ENCODE results near the gene CIPC. TPM values are rescaled to one million over a fixed set of nuclear protein-coding genes. Genes with fewer than 3 reads are reported as not detected.

The CIPC gene
- total RNA-seq, 4 donors from 2014 or later, result 37.1 to 63.0 (median 46.5) TPM

- H3K4me3 ChIP-seq, result no peak overlapping the region
- no peaks in the 10 kb centered on the region for H3K9me3 ChIP-seq
- intact Hi-C loops (cut with DNase I), result loop anchor here (5.0 kb wide), 1 partner anchor 165 kb away; no protein-coding TSS in a partner anchor
- 66% methylated on average over 2 of the region's 2 CpGs for WGBS
- TF ChIP-seq, protein P1, sequence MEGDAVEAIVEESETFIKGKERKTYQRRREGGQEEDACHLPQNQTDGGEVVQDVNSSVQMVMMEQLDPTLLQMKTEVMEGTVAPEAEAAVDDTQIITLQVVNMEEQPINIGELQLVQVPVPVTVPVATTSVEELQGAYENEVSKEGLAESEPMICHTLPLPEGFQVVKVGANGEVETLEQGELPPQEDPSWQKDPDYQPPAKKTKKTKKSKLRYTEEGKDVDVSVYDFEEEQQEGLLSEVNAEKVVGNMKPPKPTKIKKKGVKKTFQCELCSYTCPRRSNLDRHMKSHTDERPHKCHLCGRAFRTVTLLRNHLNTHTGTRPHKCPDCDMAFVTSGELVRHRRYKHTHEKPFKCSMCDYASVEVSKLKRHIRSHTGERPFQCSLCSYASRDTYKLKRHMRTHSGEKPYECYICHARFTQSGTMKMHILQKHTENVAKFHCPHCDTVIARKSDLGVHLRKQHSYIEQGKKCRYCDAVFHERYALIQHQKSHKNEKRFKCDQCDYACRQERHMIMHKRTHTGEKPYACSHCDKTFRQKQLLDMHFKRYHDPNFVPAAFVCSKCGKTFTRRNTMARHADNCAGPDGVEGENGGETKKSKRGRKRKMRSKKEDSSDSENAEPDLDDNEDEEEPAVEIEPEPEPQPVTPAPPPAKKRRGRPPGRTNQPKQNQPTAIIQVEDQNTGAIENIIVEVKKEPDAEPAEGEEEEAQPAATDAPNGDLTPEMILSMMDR (IDR thresholded peaks at IDR 0.05), result peak in 2 of 3 experiments; percentile 23 to 32
- TF ChIP-seq POLR2A (IDR thresholded peaks at IDR 0.05; ENCODE audit: low read depth), result no peak
- H3K27me3 ChIP-seq, result peaks cover 0 to 38% (median 1%) of the 10 kb centered on the region in 4 donors
- H3K27ac ChIP-seq (replicated peaks in 1 of 4), result no peak overlapping the region
- no peaks in the 10 kb centered on the region for H3K36me3 ChIP-seq
- H3K4me1 ChIP-seq, result no peaks in the 10 kb centered on the region
- no peak for DNase-seq (ENCODE audit: extremely low spot score)
Observed at GRCh38 chr14:77151918-77152588, 54.0 kb downstream of the CIPC start.

DNA sequence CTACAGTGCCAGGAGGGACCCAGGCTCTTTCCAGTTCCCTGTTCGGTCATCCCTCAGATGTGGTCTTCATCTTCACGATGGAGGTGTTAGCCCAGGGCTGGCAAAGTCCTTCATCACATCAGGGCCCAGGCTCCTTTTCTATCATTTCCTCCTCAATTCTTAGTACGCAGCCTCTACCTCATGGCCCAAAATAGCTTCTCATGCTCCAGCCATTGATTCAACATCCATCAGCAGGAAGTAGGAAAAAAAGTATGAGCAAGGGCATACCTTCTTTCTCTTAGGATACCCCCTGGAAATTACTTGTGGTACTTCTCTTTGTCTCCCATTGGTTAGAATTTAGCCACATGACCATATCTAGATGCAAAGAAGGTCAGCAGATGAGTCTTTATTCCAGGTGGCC is 55.7 kb downstream of the CIPC start:
- H3K27ac ChIP-seq (replicated peaks in 1 of 4), result no peak overlapping the region
- intact Hi-C loops (cut with DNase I), result loop anchor here (5.0 kb wide), 1 partner anchor 163 kb away; no protein-coding TSS in a partner anchor
- H3K27me3 ChIP-seq, result peaks cover 0 to 40% (median 0%) of the 10 kb centered on the region in 4 donors
- TF ChIP-seq POLR2AphosphoS5 (IDR thresholded peaks at IDR 0.05), result no peak
- no peak for TF ChIP-seq POLR2A (IDR thresholded peaks at IDR 0.05; ENCODE audit: low read depth)
- TF ChIP-seq, protein P1 (IDR thresholded peaks at IDR 0.05), result no peak
- TF ChIP-seq EP300 (IDR thresholded peaks at IDR 0.05), result no peak
- no peak for DNase-seq (ENCODE audit: extremely low spot score)
- H3K4me3 ChIP-seq, result no peak overlapping the region
- H3K9me3 ChIP-seq, result no peaks in the 10 kb centered on the region
- H3K36me3 ChIP-seq, result no peaks in the 10 kb centered on the region
- 96% methylated on average over 3 of the region's 3 CpGs for WGBS
- peaks cover 3 to 13% (median 11%) of the 10 kb centered on the region in 4 donors for H3K4me1 ChIP-seq

GRCh38 chr14:77154421-77154820 is 56.4 kb downstream of the CIPC start:
- peaks cover 3 to 15% (median 14%) of the 10 kb centered on the region in 4 donors for H3K4me1 ChIP-seq
- H3K27me3 ChIP-seq, result peaks cover 0 to 40% (median 0%) of the 10 kb centered on the region in 4 donors
- DNase-seq (ENCODE audit: extremely low spot score), result no peak
- 57% methylated on average over 7 of the region's 7 CpGs for WGBS
- no peak overlapping the region for H3K4me3 ChIP-seq
- intact Hi-C loops (cut with DNase I), result loop anchor here (5.0 kb wide), 1 partner anchor 163 kb away; no protein-coding TSS in a partner anchor
- no peaks in the 10 kb centered on the region for H3K36me3 ChIP-seq
- no peaks in the 10 kb centered on the region for H3K9me3 ChIP-seq
- H3K27ac ChIP-seq (replicated peaks in 1 of 4), result no peak overlapping the region
- TF ChIP-seq POLR2A (IDR thresholded peaks at IDR 0.05; ENCODE audit: low read depth) (no peak), EP300 (IDR thresholded peaks at IDR 0.05) (no peak), POLR2AphosphoS5 (IDR thresholded peaks at IDR 0.05) (no peak)
- TF ChIP-seq, protein P1 (IDR thresholded peaks at IDR 0.05), result no peak

- H3K4me1 ChIP-seq, result peaks cover 3 to 15% (median 14%) of the 10 kb centered on the region in 4 donors
- WGBS, result 47% methylated on average over 2 of the region's 2 CpGs
- no peak overlapping the region for H3K27ac ChIP-seq (replicated peaks in 1 of 4)
- no peaks in the 10 kb centered on the region for H3K9me3 ChIP-seq
- intact Hi-C loops (cut with DNase I), result no loop called here
- DNase-seq (ENCODE audit: extremely low spot score), result no peak
- peaks cover 0 to 40% (median 0%) of the 10 kb centered on the region in 4 donors for H3K27me3 ChIP-seq
- H3K36me3 ChIP-seq, result no peaks in the 10 kb centered on the region
- H3K4me3 ChIP-seq, result no peak overlapping the region
- no peak for TF ChIP-seq POLR2AphosphoS5 (IDR thresholded peaks at IDR 0.05)
- no peak for TF ChIP-seq POLR2A (IDR thresholded peaks at IDR 0.05; ENCODE audit: low read depth)
- TF ChIP-seq, protein P1 (IDR thresholded peaks at IDR 0.05), result no peak
- TF ChIP-seq EP300 (IDR thresholded peaks at IDR 0.05), result no peak
Observed at GRCh38 chr14:77155083-77155482, 57.0 kb downstream of the CIPC start.

Measured in esophagus muscularis mucosa (tissue), 4 donors.